ENCODE data around the gene ENAH.

DNA sequence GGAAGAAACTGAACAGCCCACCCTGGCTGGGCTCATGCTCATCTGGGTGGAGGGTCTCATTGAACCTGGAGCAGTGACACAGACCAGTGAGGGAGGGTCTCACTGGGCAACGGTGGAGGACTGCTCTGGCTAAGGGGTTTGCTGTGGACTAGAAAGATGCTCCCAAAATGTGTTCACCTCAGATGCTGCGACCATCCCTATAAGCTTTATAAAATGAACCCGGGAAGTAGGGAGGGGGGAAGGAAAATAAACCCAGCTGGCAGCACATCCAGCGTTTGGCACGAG is 190.6 kb downstream of the ENAH start:
- TF ChIP-seq, protein P1, sequence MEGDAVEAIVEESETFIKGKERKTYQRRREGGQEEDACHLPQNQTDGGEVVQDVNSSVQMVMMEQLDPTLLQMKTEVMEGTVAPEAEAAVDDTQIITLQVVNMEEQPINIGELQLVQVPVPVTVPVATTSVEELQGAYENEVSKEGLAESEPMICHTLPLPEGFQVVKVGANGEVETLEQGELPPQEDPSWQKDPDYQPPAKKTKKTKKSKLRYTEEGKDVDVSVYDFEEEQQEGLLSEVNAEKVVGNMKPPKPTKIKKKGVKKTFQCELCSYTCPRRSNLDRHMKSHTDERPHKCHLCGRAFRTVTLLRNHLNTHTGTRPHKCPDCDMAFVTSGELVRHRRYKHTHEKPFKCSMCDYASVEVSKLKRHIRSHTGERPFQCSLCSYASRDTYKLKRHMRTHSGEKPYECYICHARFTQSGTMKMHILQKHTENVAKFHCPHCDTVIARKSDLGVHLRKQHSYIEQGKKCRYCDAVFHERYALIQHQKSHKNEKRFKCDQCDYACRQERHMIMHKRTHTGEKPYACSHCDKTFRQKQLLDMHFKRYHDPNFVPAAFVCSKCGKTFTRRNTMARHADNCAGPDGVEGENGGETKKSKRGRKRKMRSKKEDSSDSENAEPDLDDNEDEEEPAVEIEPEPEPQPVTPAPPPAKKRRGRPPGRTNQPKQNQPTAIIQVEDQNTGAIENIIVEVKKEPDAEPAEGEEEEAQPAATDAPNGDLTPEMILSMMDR (conservative IDR thresholded peaks at IDR 0.05; ENCODE audit: low read length), result no peak
- no peak for TF ChIP-seq EZH2phosphoT487 (IDR thresholded peaks at IDR 0.05; ENCODE audit: borderline replicate concordance)
